ENCODE results near the gene STYXL2.

Gene STYXL2

GRCh38 chr1:167136806-167137205, 42.9 kb downstream of the STYXL2 start:
- no peak for DNase-seq (ENCODE audit: low read depth)

GRCh38 chr1:167137332-167137781, 43.5 kb downstream of the STYXL2 start:
- DNase-seq (ENCODE audit: low read depth), result no peak

DNA sequence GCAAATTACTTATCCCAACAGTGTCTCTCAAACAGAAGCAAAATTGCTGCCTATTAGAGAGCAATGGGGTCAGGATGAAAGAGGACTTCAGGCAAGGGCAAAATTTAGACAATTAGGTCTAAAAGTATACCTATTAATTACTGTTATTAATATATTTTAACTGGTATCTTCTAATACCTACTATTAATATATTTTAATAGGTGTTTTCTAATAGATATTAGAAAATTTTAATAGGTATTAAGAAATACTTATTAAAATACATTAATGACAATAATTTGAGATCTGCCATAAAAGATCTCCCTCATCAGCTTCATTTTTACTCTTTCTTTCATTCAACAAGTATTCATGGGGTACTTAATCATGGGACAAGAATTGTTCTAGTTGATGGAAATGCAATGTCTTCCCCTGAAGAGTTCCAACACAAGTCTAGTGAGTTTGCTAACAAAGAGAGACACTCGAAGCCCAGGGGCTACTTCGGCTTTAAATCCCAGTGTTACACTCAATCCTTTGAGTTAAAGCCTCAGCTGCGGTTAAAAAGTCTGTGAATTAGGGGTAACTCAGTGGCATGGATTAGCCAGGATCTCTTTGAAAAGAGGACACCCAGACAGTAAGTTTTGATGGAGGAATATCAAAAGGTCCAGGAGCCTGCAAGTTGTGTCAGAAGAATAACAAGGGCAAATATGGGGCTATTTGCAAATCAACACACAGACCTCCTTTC, 44.1 kb downstream of the STYXL2 start:
- no peak for DNase-seq (ENCODE audit: low read depth)

DNA sequence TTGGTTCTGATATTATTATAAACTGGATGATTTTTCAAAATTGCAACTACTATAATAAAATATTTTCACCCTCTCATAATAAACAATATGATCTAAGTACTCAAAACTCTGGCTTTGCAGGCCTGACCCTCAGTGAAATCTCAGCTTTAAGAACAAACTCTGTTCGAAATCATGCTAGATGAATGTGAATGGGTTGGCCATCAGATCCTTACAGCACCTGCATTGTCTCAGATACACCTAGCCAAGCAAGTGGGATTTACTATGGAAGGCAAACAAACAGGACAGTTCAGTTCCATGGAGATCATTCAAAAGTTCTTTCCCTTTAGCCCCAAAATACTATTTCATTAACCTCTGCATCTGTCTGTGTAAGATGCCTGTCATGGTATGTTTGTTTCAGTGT, 44.8 kb downstream of the STYXL2 start:
- DNase-seq (ENCODE audit: low read depth), result no peak

DNA sequence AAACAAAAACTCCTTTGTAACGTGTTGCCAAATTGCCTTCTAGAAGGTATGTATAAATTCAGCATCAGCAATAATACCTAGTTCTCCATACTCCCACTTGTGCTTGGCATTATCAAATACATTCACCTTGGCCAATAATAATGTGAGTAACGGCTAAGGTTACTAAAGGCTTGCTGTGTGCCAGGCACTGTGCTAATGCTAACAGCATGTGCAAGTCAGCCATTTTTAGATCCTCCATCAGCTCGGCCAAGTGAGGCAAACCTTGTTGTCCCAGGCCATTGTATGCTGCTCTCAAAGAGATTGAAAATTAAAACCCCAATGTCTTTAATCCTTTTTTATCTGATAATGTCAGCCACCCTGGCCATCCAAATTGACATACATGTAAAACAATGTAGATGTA, 48.1 kb downstream of the STYXL2 start:
- DNase-seq (ENCODE audit: low read depth), result no peak
